GM18517 (cell line): ENCODE data around the gene DLX5.

Experiments
- ATAC-seq: cut with Tn5 transposase; IDR thresholded peaks from one replicate; pipeline ENCODE4 v1.9.1; 2021; ENCODE audit warnings: mild to moderate bottlenecking, moderate library complexity; ENCODE audit not compliant: unreplicated experiment

DLX5 gene

GRCh38 chr7:97006055-97006815 is 18.4 kb downstream of the DLX5 start:
- peak; percentile 58 for ATAC-seq

- no peak for ATAC-seq
Observed at GRCh38 chr7:97005183-97006054, 19.2 kb downstream of the DLX5 start, which contains the start of gene DLX6. DLX6 (plus strand) TSS chr7:97005553; CDS start chr7:97005978, 425 bp downstream.

GRCh38 chr7:97004247-97005182 is 20.1 kb downstream of the DLX5 start:
- ATAC-seq: no peak

GRCh38 chr7:97003262-97004246 is 21.1 kb downstream of the DLX5 start:
- ATAC-seq: no peak

GRCh38 chr7:97002555-97003261 is 21.9 kb downstream of the DLX5 start:
- ATAC-seq: no peak

DNA sequence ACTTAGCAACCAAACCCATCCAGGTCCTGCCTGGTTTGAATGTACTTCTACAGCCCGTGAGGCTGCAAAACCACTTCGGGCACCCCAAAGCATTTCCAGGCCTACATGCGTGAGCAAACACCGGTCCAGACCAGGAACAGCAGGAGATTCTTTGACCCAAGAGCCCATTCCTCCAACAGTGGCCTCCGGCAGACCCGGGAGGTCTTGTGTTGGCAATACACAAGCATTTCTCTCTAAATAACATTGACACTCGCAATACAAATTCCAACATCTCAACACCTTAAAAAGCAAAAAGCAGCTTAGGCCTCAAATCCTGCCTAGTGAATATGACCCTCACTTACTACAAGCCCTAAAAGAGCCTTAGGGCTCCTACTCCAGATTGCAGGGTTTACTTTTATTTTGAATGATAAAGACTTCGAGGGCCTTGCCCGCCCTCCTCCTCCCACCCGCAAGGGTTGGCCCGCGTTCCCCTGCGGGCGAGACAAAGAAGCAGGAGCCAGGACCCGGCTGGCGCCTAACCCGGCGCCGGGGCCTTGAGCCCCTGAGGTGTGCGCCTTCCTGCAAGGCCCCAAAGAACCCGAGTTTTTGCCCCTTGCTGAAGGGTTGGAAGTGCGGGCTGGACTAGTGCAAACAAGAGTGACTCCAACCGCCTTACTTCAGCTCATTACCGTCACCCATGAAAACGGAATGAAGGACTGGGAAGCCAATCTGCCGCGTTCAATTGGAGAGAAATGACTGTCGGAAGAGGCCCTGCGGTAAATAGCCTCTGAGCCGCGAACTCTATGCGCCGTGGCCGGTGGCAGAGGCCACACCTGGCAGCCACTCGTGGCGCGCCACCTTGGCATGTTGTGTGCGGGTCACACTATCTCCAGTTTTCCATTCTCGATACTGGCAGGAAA is 22.7 kb downstream of the DLX5 start:
- ATAC-seq: no peak

DNA sequence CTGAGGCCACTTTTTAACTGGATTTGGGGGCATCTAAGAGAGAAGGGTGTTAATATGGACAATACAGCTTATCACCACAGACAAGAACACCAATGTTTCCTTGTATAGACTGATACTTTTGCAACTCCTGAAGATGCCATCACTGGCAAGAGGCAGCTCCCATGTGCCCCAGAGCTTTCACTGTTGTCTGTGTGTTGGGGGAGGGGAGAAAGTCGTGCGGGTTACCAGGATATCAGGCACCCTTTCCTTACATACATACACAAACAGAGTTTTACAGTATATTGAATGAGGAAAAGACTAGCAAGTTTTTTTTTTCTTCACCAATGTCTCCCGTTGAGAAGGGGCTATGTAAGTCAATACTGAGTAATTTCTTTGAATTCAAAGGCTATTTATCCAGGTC is 23.4 kb downstream of the DLX5 start:
- no peak for ATAC-seq

- no peak for ATAC-seq
Observed at GRCh38 chr7:96998744-96999143, 25.9 kb downstream of the DLX5 start.

- no peak for ATAC-seq
Observed at GRCh38 chr7:96998333-96998732, 26.3 kb downstream of the DLX5 start.

DNA sequence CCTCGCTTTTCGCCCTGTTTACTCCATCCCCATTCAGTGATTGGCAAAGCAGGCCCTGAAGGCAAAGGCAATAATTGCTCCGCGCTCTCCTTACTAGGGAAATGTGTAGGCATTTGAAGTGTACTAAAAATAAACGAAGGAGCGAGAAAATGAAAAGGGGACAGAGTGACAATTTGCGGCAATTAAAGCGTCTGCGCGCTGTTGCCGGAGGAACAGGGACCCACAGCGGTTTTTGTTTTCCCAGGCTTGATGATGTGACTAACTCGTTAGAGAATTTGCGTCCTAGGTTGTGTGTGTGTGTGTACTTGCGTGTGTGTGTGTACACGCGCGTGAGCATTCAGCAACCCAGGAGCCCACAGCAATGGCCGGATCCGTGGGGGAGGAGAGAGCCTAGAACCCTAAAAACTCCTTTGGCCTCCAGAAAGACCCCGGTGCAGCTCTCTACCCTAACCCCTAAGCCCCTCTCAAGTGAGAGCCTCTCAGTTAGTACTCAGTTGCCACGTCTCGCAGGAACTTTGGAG is 27.1 kb downstream of the DLX5 start:
- ATAC-seq: no peak

DNA sequence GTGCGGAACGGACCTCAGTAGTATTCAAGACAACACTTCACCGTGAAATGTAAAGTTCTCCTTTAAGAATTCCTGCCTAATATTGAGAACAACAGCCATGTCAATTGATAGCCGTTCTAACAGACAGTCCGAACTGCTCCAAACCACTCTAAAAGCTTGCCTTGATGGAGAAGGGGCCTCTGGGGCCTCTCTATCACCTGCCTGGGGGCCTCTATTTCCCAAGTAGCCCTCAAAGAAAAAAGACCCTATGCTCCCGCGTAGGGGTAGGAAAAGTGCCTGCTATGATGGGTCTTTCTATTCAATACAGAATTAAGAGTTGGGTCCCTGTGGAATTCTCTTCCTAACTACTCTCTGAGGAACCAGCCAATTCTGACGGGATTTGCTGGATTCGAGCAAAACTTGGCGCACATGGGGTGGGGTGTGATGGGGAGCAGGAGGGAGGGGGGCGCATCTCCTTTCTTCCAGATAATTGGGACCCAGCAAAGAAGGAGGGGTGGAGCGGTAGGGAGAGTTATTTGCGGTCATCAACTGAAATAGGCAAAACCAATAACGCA is 27.6 kb downstream of the DLX5 start:
- no peak for ATAC-seq

DNA sequence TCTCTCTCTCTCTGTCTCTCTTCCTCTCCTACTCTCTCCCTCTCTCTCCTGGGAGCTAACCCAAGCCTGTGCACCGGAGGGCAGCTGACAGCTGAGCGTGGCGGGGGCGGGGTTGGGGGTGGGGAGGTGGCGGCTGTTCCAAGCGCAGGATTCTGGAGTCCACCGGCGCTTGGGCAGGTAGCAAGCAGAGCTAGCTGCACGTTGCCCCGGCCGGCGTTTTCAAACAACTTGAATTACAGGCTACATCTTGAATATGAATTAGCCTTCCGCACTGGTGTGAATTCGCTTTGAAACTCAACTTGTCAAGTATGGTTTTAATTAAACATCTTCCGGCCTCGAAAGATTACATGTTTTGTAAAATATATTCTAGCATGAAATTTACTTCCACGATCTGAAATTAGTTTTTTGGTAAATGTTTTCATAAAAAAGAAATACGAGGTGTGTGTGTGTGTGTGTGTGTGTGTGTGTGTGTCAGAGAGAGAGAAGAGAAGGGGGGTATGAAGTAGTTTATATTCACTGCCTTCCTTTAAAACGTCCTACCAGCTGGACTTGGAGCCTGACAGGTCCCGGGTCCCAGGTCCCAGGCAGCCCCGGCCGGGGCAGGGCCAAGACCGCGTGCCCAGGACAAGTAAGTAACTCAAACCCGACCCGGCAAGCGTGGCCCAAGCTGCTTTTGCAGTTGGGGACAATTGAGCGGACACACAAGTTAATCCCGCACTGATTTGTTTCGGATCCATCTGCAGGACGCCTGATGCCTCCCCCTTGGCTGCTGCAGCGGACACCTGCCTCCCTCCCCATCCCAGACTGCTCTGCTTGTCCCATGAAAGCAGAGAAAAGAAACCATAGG is 28.3 kb downstream of the DLX5 start:
- ATAC-seq: no peak

DNA sequence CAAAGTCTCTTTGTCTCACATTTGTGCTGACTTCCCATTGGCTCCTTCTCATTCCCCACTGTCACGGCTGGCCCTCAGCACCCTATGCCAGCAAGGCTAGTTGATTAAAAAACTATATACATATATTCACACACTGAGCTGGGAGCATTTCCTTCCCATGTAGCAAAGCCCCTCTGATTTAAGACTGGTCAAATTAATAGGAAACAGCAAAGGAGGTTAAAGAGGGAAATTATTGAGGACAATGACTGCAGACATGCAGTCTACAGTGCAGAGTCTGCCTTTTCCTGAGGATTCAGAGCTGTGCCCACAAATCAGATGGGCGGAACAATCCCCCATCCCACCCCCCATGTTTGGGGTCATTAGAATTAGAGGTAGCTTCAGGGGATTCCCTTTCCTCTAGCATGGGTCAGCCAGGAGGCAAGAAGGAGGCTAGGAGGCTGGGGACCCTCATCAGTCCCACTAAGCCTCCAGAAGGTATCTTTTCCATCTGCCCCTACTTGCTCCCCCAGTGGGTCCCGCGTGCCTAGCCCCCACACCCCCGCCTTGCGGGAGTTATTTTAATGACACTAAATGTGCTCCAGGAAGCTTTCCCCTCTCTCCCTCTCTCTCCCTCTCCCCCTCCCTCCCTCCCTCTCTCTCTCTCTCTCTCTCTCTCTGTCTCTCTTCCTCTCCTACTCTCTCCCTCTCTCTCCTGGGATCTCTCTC is 29.1 kb downstream of the DLX5 start:
- ATAC-seq: no peak

DNA sequence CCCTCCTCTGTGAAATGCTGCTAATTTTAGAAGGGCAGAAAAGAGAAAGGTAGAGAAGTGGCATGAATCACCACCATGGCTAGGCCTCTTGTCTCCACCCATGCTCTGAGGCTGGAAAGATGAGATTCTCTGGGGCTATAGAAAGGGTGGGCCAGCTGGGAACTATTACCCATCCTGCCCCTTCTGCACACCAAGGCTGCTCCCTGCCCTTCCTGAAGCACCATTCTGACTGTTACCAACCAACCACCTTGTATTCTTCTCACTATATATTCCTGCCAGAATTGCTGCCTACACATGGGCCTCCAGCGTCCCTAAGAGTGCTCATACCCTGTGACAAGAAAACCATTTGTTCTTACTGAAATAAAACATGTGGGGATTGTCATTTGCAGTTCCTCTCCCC is 30.7 kb downstream of the DLX5 start:
- ATAC-seq: no peak

DNA sequence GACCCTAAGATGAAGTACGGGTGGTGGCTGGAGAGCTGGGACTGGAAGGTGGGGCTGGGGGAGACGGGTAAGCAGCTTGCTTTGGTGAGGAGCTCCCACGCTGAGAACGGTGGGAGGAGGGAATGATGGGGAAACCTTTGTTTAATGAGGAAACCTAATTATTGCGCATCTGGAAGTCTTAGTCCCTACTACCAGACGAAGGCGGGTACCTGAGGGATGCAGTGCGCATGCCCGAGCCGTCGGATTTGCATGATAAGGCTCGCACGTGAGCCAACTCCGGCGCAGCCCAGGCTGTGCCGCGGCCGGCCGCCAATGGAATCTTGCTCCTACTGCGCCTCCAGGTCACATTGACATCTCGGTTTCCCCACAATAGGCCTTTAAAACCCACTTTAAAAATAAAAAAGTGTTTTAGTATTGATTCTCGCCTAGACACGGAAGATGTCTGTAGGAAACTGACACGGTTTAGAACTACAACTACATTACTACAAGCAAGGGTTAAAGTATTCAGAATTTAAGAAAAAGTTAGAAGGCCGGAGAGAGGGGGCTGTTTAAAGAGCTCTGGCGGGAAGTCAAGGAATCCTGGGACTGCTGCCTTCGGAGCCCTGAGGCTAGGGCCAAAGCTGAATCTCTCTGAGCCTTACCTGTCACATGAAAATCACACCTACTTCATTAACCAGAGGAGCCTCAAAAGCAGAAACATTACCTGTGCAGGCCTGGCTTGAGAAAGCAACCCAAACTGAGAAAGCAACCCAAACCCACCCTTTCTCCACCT is 31.4 kb downstream of the DLX5 start:
- ATAC-seq: no peak
